Subcutaneous adipose tissue (tissue), 4 donors: ENCODE data around the gene ELMO1. TPM values are rescaled to one million over a fixed set of nuclear protein-coding genes. Genes with fewer than 3 reads are reported as not detected.

Experiments used
- total RNA-seq, 4 donors: library from RNA; depleted of rRNA; stranded (reverse); fragments of >200 nt; gene quantifications; one replicate each; pipeline ENCODE4 v1.1.0, GENCODE V29; 2016
- TF ChIP-seq, protein P1 (sequence below): fragments of 450-650 bp; IDR thresholded peaks from one replicate; pipeline ENCODE4 v1.5.1; 2016; ENCODE audit warnings: low read depth, mild to moderate bottlenecking, control low read depth, antibody characterized with exemption, moderate library complexity

Gene ELMO1
- total RNA-seq, 4 donors from 2014 or later, result 97.1 to 129 (median 126) TPM

DNA sequence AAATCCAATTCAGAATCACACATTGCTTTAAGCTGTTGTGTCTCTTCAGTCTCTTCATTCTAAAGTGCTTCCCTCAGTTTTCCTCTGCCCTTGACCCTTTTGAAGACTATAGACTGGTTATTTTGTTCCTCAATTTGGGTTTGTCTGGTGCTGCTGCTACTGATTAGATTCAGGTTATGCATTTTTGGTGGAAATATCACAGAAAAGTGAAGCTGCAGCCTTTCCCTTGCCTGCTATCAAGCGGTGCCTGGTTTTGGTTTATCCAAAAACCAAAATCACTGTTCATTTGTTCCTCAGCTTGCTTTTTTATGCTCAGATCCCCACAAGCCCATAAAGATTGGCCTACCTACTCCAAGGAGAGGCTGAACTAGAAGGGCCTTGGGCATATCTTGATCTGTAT lies 55.2 kb downstream of the ELMO1 start:
- TF ChIP-seq, protein P1, sequence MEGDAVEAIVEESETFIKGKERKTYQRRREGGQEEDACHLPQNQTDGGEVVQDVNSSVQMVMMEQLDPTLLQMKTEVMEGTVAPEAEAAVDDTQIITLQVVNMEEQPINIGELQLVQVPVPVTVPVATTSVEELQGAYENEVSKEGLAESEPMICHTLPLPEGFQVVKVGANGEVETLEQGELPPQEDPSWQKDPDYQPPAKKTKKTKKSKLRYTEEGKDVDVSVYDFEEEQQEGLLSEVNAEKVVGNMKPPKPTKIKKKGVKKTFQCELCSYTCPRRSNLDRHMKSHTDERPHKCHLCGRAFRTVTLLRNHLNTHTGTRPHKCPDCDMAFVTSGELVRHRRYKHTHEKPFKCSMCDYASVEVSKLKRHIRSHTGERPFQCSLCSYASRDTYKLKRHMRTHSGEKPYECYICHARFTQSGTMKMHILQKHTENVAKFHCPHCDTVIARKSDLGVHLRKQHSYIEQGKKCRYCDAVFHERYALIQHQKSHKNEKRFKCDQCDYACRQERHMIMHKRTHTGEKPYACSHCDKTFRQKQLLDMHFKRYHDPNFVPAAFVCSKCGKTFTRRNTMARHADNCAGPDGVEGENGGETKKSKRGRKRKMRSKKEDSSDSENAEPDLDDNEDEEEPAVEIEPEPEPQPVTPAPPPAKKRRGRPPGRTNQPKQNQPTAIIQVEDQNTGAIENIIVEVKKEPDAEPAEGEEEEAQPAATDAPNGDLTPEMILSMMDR, result no peak

DNA sequence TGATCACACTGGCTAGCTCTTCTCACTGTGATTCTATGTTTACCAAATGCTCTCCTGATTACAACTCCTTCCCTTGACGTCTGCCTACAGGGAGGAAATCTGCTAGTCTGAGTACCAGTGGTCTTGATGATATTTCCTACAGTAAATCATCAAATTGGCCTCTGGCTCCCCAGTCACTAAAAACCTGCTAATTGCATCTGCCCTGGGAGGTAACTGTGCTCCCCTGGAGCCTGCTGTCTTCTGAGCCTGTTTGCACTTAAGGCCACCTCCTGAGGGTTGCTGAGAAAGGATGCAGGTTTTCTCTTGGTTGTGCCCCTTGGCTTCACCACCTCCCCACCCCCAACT lies 56.0 kb downstream of the ELMO1 start:
- TF ChIP-seq, protein P1, result no peak

DNA sequence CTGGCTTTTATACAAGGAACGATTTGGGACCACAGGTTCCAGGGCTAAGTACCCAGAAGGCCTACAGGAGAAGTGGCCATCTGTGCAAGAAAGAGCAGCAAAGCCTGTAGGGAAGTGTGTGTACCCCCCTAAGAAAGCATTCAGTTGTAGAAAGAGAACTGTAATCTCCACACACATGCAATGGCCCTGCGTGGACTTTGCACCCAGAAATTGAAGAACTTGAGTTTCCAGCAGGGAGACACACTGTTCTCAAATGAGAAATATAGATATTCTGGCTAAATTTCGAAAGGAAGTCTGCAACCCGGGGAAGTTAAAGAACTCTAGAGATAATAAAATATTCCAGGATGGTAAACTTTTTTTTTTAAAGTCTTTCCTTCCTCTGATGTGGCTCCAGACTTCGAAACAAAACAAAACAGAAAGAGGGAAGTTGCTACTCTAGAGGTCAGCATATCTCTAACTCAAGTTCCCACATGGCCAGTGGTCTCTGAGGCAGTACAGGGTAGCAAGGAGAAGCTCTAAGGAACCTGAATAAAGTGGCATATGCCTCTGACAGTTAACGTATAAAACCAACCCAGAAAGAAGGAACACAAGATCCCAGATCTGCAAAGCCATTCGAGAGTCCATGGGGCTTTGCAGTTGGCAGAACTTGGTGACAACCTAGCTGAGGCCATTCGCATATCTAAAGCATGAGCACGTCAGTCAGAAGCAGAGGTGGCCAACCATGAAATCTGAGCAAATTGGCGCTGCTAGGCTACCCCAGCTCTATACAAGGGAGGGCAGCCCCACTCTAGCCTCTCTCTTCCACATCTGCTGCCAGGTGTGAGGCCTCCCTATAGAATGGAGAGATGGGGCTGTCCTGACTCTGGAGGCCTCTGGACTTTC lies 56.6 kb downstream of the ELMO1 start:
- TF ChIP-seq, protein P1, result no peak

DNA sequence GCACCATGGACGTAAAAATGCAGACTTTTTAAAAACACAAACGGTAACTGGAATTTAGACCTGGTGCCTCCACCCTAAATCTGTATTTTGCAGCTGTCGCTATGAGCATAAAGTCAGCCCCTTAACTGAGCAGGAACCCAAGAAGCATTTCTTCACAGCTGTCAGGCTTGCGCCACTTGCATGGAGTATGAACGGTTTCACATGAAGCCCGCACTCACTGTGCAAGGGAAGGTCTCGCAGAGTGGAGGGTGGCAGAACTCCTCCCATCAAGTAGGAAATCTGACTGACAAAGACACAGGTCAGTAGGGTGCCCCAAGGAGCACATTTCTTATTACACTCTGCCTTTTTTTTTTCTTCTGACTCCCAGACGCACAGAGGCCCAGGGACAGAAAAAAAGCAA lies 58.5 kb downstream of the ELMO1 start:
- TF ChIP-seq, protein P1, result no peak

DNA sequence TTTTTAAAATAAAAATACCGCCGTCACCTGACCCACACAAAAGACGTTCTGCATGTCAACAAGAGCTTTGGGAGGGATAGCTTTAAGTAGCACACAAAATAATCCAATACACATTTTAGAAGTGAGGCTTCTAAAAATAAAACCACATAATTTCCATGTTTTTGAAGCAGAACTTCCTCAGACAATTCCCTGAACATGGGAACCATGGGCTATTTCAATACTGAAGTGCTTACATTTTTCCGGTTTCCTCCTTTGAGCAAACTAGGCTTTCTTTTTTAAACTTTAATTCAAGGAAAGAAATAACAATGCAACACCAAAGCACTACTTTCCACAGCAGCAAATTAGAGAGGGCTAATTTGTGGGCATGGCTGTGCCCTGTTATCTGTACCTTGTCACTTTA lies 59.9 kb downstream of the ELMO1 start:
- TF ChIP-seq, protein P1, result no peak

DNA sequence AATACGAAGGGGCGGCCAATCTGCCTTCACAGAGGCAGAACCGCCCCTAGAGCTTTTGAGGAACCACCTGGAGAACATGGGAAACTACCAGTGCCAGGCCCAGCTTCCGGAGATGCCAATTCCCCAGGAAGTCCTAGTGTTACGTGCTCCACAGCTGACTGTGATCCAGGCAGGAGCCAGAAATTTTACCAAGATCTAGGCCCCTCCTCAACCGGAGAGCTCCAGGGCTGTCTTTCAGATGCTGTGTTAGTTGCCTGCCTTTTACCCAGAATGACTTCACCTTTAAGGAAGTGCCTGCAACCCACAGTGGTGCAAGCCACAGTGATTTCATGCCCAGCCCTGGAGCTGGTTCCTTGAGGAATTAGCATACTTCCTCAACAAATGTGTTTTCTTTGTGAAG lies 62.9 kb downstream of the ELMO1 start:
- TF ChIP-seq, protein P1, result no peak

DNA sequence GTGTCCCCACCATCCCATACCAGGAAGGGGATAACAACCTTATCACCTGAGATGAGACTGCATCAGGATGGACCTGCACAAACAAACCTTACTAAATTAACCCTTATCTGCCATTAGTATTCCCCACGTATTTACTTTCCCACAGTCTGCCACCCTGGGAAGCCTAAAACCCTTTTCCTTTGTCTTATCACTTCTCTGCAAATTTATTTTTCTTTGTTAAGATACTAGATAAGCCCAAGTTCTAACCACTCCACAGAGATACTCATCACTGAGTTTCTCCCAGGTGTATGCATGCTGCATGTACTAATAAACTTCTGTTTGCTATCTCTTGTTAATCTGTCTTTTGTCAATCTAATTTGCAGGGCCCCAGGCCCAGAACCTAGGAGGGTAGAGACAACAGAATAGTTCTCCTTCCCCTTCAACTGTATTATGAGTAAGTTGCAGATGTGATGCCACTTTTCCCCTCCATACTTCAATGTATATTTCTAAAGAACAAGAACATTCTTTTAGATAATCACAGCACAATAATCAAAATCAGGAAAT lies 66.0 kb downstream of the ELMO1 start:
- TF ChIP-seq, protein P1, result no peak
